Measurements from ENCODE around the gene EMILIN3. TPM values are rescaled to one million over a fixed set of nuclear protein-coding genes. Genes with fewer than 3 reads are reported as not detected.

Gene EMILIN3
- total RNA-seq, 1 experiment from 2014 or later, result not detected

GRCh38 chr20:41334036-41334435, 32.6 kb downstream of the EMILIN3 start:
- no peaks in the 10 kb centered on the region for H4K20me1 ChIP-seq (ENCODE audit: insufficient read depth)
- H3K36me3 ChIP-seq (ENCODE audit: control insufficient read depth in 1 of 2, insufficient read depth in 2 of 2, low read length in 2 of 2), result no peaks in the 10 kb centered on the region
- H2AFZ ChIP-seq (ENCODE audit: low read depth, low read length, poor library complexity, severe bottlenecking), result no peak overlapping the region
- H3K27ac ChIP-seq (ENCODE audit: low read depth, low read length), result no peak overlapping the region
- no peaks in the 10 kb centered on the region for H3K27me3 ChIP-seq (ENCODE audit: insufficient read depth, low read length)
- no peaks in the 10 kb centered on the region for H3K79me2 ChIP-seq (ENCODE audit: insufficient read depth, low read length)
- RAD21 ChIA-PET (ENCODE audit: low non-redundant PET in 1 of 2, low total read pairs in 2 of 2, uncharacterized antibody in 2 of 2, unreplicated experiment in 2 of 2), result no interaction called here
- POLR2A ChIA-PET, result no interaction called here
- intact Hi-C loops (cut with micrococcal nuclease), result no loop called here
- CTCF ChIA-PET, result no interaction called here
- H3K9me2 ChIP-seq (ENCODE audit: insufficient read depth), result no peaks in the 10 kb centered on the region
- TF ChIP-seq POLR2AphosphoS5 (IDR thresholded peaks at IDR 0.05; ENCODE audit: low read depth, low read length), result no peak
- TF ChIP-seq EGR1 (IDR thresholded peaks at IDR 0.05; ENCODE audit: low read depth), result no peak
- TF ChIP-seq SRF (IDR thresholded peaks at IDR 0.05; ENCODE audit: low read depth), result no peak
- TF ChIP-seq, protein P1, sequence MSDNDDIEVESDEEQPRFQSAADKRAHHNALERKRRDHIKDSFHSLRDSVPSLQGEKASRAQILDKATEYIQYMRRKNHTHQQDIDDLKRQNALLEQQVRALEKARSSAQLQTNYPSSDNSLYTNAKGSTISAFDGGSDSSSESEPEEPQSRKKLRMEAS (IDR thresholded peaks at IDR 0.05), result no peak
- no peak for TF ChIP-seq YY1 (IDR thresholded peaks at IDR 0.05; ENCODE audit: extremely low read depth, insufficient replicate concordance, low read depth, low read length)
- no peak for TF ChIP-seq POLR2A (IDR thresholded peaks at IDR 0.05; ENCODE audit: borderline replicate concordance, extremely low read depth, insufficient read depth, insufficient read length)
- TF ChIP-seq, protein P2, sequence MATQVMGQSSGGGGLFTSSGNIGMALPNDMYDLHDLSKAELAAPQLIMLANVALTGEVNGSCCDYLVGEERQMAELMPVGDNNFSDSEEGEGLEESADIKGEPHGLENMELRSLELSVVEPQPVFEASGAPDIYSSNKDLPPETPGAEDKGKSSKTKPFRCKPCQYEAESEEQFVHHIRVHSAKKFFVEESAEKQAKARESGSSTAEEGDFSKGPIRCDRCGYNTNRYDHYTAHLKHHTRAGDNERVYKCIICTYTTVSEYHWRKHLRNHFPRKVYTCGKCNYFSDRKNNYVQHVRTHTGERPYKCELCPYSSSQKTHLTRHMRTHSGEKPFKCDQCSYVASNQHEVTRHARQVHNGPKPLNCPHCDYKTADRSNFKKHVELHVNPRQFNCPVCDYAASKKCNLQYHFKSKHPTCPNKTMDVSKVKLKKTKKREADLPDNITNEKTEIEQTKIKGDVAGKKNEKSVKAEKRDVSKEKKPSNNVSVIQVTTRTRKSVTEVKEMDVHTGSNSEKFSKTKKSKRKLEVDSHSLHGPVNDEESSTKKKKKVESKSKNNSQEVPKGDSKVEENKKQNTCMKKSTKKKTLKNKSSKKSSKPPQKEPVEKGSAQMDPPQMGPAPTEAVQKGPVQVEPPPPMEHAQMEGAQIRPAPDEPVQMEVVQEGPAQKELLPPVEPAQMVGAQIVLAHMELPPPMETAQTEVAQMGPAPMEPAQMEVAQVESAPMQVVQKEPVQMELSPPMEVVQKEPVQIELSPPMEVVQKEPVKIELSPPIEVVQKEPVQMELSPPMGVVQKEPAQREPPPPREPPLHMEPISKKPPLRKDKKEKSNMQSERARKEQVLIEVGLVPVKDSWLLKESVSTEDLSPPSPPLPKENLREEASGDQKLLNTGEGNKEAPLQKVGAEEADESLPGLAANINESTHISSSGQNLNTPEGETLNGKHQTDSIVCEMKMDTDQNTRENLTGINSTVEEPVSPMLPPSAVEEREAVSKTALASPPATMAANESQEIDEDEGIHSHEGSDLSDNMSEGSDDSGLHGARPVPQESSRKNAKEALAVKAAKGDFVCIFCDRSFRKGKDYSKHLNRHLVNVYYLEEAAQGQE (IDR thresholded peaks at IDR 0.05; ENCODE audit: low read depth), result no peak
- TF ChIP-seq JUND (IDR thresholded peaks at IDR 0.05), result no peak
- TF ChIP-seq ZFX (IDR thresholded peaks at IDR 0.05), result no peak
- TF ChIP-seq EZH2 (IDR thresholded peaks at IDR 0.05), result no peak
- no peak for TF ChIP-seq ELF1 (IDR thresholded peaks at IDR 0.05; ENCODE audit: borderline replicate concordance, low read depth)
- no peak for TF ChIP-seq CEBPB (IDR thresholded peaks at IDR 0.05; ENCODE audit: low read depth)
- TF ChIP-seq FOSL1 (IDR thresholded peaks at IDR 0.05; ENCODE audit: low read depth), result no peak
- no peak for TF ChIP-seq EZH2phosphoT487 (IDR thresholded peaks at IDR 0.05; ENCODE audit: borderline replicate concordance)
- TF ChIP-seq, protein P3, sequence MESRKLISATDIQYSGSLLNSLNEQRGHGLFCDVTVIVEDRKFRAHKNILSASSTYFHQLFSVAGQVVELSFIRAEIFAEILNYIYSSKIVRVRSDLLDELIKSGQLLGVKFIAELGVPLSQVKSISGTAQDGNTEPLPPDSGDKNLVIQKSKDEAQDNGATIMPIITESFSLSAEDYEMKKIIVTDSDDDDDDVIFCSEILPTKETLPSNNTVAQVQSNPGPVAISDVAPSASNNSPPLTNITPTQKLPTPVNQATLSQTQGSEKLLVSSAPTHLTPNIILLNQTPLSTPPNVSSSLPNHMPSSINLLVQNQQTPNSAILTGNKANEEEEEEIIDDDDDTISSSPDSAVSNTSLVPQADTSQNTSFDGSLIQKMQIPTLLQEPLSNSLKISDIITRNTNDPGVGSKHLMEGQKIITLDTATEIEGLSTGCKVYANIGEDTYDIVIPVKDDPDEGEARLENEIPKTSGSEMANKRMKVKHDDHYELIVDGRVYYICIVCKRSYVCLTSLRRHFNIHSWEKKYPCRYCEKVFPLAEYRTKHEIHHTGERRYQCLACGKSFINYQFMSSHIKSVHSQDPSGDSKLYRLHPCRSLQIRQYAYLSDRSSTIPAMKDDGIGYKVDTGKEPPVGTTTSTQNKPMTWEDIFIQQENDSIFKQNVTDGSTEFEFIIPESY (IDR thresholded peaks at IDR 0.05; ENCODE audit: extremely low read depth, insufficient replicate concordance, low read length), result no peak
- no peak for TF ChIP-seq CBX3 (IDR thresholded peaks at IDR 0.05; ENCODE audit: low read depth)
- TF ChIP-seq CTCF (IDR thresholded peaks at IDR 0.05 in 2 of 3, conservative IDR thresholded peaks at IDR 0.05 in 1 of 3; ENCODE audit: borderline replicate concordance in 1 of 3, insufficient read depth in 1 of 3, low read depth in 2 of 3, low read length in 2 of 3), result no peak
- TF ChIP-seq ZNF274 (IDR thresholded peaks at IDR 0.05; ENCODE audit: low read depth, low read length), result no peak
- BruUV-seq (replicated peaks), result no TSS peak
- H3K9me3 ChIP-seq (ENCODE audit: control insufficient read depth in 1 of 2, insufficient read depth in 1 of 2, low read depth in 1 of 2, low read length in 2 of 2), result no peaks in the 10 kb centered on the region
- H3K9ac ChIP-seq (ENCODE audit: low read length), result no peak overlapping the region
- ATAC-seq, result no peak
- no peak overlapping the region for H3K4me2 ChIP-seq (ENCODE audit: low read length)
- H3K4me3 ChIP-seq (replicated peaks in 1 of 2; ENCODE audit: low read depth in 1 of 2, low read length in 2 of 2), result no peak overlapping the region
- DNase-seq (ENCODE audit: low read depth, low spot score), result no peak
- peaks cover 7 to 15% of the 10 kb centered on the region in 2 experiments; a peak in 3 of 4 replicates for H3K4me1 ChIP-seq (ENCODE audit: control insufficient read depth in 1 of 2, insufficient read depth in 2 of 2, low read length in 2 of 2)
